ENCODE data around the gene LYAR. TPM values are rescaled to one million over a fixed set of nuclear protein-coding genes. Genes with fewer than 3 reads are reported as not detected.

LYAR gene
- total RNA-seq, 4 donors from 2014 or later = 3.7 to 10.3 (median 5.6) TPM

DNA sequence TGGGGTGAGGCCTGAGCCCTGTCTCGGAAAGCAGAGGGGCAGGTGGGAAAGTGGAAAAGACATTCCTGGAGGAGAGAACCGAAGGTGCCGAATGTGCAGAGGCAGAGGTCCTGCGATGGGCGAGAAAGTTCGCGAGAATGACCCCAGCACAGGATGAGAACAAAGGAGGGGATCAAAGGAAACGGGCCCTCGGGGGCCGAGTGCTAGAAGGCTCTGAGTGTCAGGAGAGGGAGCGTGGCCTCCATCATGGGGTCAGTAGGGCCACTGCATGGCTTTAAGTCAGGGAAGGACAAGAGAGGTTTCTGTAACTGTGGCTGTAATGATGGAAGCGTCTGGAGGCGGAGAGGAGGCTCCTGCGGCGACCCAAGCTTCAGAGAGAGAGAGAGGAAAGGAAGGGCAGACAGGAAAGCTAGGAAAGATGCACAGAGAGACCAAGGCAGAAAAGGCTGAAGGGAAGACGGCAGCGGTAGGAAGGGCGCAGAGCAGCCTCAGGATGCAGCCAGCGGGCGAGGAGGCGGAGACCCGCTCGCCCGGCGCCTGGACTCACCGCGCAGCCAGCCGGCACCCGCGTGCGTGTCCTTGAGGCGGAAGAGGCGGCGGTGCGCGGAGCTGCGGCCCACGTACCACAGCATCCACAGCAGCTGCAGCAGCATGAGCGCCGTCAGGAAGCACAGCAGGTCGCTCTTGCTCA is 63.9 kb downstream of the LYAR start:
- WGBS, 2 donors (ENCODE audit: low coverage in 1 of 2) = 33 to 37% methylated on average over 17 to 37 of the region's 41 CpGs
- in situ Hi-C loops (cut with MboI; ENCODE audit: low pct_ligation_motif_present in 1 of 4, low pct_unique_long_range_greater_than_20kb in 1 of 4, low sequenced_read_pairs in 3 of 4) (no loop called here), intact Hi-C loops (cut with DNase I; ENCODE audit: low total_unique reads) (no loop called here)
- Histone ChIP-seq H3K27me3 (peaks cover 64% of the 10 kb centered on the region), H3K4me1 (no peaks in the 10 kb centered on the region), H3K27ac (no peak overlapping the region), H3K9me3 (no peaks in the 10 kb centered on the region), H3K36me3 (no peaks in the 10 kb centered on the region), H3K4me3 (no peak overlapping the region)
- no peak for DNase-seq
- TF ChIP-seq POLR2AphosphoS5 (IDR thresholded peaks at IDR 0.05) (no peak), POLR2A (IDR thresholded peaks at IDR 0.05) (no peak), EP300 (IDR thresholded peaks at IDR 0.05; ENCODE audit: low read depth) (no peak)
- TF ChIP-seq, protein P1, sequence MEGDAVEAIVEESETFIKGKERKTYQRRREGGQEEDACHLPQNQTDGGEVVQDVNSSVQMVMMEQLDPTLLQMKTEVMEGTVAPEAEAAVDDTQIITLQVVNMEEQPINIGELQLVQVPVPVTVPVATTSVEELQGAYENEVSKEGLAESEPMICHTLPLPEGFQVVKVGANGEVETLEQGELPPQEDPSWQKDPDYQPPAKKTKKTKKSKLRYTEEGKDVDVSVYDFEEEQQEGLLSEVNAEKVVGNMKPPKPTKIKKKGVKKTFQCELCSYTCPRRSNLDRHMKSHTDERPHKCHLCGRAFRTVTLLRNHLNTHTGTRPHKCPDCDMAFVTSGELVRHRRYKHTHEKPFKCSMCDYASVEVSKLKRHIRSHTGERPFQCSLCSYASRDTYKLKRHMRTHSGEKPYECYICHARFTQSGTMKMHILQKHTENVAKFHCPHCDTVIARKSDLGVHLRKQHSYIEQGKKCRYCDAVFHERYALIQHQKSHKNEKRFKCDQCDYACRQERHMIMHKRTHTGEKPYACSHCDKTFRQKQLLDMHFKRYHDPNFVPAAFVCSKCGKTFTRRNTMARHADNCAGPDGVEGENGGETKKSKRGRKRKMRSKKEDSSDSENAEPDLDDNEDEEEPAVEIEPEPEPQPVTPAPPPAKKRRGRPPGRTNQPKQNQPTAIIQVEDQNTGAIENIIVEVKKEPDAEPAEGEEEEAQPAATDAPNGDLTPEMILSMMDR (IDR thresholded peaks at IDR 0.05) = no peak

Other genes starting within 250 kb of the LYAR start
- not detected for gene OTOP1, start 63.2 kb downstream of the LYAR start, total RNA-seq
- gene TMEM128, start 41.9 kb downstream of the LYAR start, total RNA-seq = 10 to 100 TPM in 3 of 4 donors, 1 to 10 TPM in 1; 8.8 to 22.0 (median 14.4) TPM
- gene ZBTB49, start 97 bp upstream of the LYAR start, total RNA-seq = 10 to 100 TPM in 1 of 4 donors, 1 to 10 TPM in 3; 2.4 to 11.2 (median 6.0) TPM
- gene NSG1, start 96.9 kb upstream of the LYAR start, total RNA-seq = 1 to 10 TPM in 3 of 4 donors, not detected in 1; 2.2 to 3.5 (median 2.7) TPM

Data from transverse colon (tissue), 4 donors.